Adrenal gland (tissue), 12 donors: ENCODE results near the gene ELOVL6. TPM values are rescaled to one million over a fixed set of nuclear protein-coding genes. Genes with fewer than 3 reads are reported as not detected.

Experiments used
- DNase-seq, 7 donors: peaks; one replicate each; pipeline ENCODE4 v3.0.0-alpha.2; 2019 to 2020
- H3K27ac ChIP-seq, 5 donors: fragments of 200-600 bp; sonication (generic) in 4 of 5; 1 replicate in 3 of 5; 2 replicates in 2 of 5; pipeline versions ENCODE4 v1.5.1 to v1.8.0; 2016 to 2020; ENCODE audit warnings: mild to moderate bottlenecking in 1 of 5
- H3K27me3 ChIP-seq: fragments of 200-600 bp; 2 replicates; pipeline ENCODE4 v1.8.0; 2021
- H3K36me3 ChIP-seq, 2 donors: fragments of 200-600 bp; replicated peaks in 1 of 2; 1 replicate in 1 of 2; 2 replicates in 1 of 2; pipeline versions ENCODE4 v1.5.1 to v1.8.0; 2018 to 2022
- H3K4me1 ChIP-seq, 2 donors: fragments of 200-600 bp; replicated peaks in 1 of 2; 1 replicate in 1 of 2; 2 replicates in 1 of 2; pipeline versions ENCODE4 v1.5.1 to v1.8.0; 2018 to 2021
- H3K4me3 ChIP-seq, 4 donors: fragments of 200-600 bp; sonication (generic) in 3 of 4; one replicate each; pipeline ENCODE4 v1.5.1; 2016 to 2018
- H3K9me3 ChIP-seq, 3 donors: fragments of 200-600 bp; sonication (generic) in 1 of 3; replicated peaks in 1 of 3; 1 replicate in 2 of 3; 2 replicates in 1 of 3; pipeline versions ENCODE4 v1.5.1 to v1.8.0; 2016 to 2021
- POLR2A ChIP-seq, 2 donors: fragments of 450-650 bp; IDR thresholded peaks; one replicate each; pipeline ENCODE4 v1.6.1; 2017; ENCODE audit warnings: antibody characterized with exemption in 2 of 2, mild to moderate bottlenecking in 2 of 2, moderate library complexity in 1 of 2
- WGBS, 4 donors: extraction: QIAGEN DNeasy Blood & Tissue Kit in 2 of 4; methylation state at CpG; one replicate each; pipeline versions ENCODE4 v1.1.5 to v1.1.7; 2013 to 2017; 5-methylcytosine and 5-hydroxymethylcytosine counted together
- intact Hi-C, 2 donors: fragments of 100-400 bp; cut with DNase I; formaldehyde crosslinking; loops; one replicate each; pipeline versions ENCODE4 v1.14.1 to v1.15.0; 2022 to 2023
- polyA plus RNA-seq, 3 donors: library from polyadenylated mRNA; stranded (reverse); fragments of 200-250 nt in 2 of 3; fragments of 350-450 nt in 1 of 3; fragmentation: Illumina TruSeq in 1 of 3; extraction: RNeasy Lipid Tissue Mini Kit (QIAGEN cat#74804) in 1 of 3; gene quantifications; one replicate each; pipeline ENCODE4 v1.2.3, GENCODE V29; 2013 to 2014
- total RNA-seq, 9 donors: library from RNA; depleted of rRNA in 4 of 9; stranded (reverse); fragments of >200 nt in 4 of 9; fragments of 120-200 nt in 1 of 9; fragmentation: NEBNext Ultra II Directional in 1 of 9; extraction: Animal tissue kit (Norgen Biotek cat#: 25700) in 1 of 9; gene quantifications; one replicate each; pipeline versions ENCODE4 v1.1.0 to v1.2.4, GENCODE V29; 2013 to 2023
- TF ChIP-seq, protein P1 (sequence below), 6 experiments: fragments of 450-650 bp in 4 of 6; fragments of 200-600 bp in 2 of 6; sonication (generic) in 1 of 6; IDR thresholded peaks; 1 replicate in 5 of 6; 2 replicates in 1 of 6; pipeline versions ENCODE4 v1.5.1 to v1.8.0; 2016 to 2021; ENCODE audit warnings: antibody characterized with exemption in 6 of 6, mild to moderate bottlenecking in 2 of 6, moderate library complexity in 1 of 6
- donor health status: healthy with polysubstance abuse.
- donor health status: Bipolar disorder and iron deficiency.
- donor health status: DM: yes; HTN: yes; CAD: no.
- donor health status: DM: no; HTN: no; CAD: no.
- donor health status: DM: no; HTN: no; CAD: no.
- donor health status: DM: yes; HTN: yes; CAD: no.

ELOVL6 gene
- total and polyA plus RNA-seq, 12 donors: 2.8 to 68.2 (median 16.4) TPM

DNA sequence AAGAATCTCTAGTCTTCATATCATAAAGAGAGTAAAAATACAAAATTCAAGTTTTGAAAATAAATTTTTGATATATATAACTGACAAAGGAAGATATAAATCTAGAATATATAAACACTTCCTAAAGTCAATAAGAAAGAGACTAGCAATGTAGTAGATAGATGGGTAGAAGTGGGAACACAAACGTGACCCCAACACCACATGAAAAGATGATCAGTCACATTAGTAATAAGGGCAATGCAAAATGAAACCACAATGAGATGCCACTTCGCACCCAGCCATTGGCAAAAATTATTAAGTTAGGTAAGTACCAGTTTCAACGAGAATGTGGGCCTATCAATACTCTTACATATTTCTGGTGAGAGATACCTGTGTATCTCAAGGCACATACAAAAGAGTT, 179.3 kb downstream of the ELOVL6 start:
- intact Hi-C loops: no loop called here
- WGBS, 4 donors: 77 to 91% (median 85%) methylated on average over 3 of the region's 3 CpGs
- no peak for DNase-seq
- H3K4me3 ChIP-seq: no peak overlapping the region
- H3K27ac ChIP-seq: no peak overlapping the region
- peaks cover 7% of the 10 kb centered on the region for H3K27me3 ChIP-seq
- H3K36me3 ChIP-seq: no peaks in the 10 kb centered on the region
- TF ChIP-seq, protein P1, sequence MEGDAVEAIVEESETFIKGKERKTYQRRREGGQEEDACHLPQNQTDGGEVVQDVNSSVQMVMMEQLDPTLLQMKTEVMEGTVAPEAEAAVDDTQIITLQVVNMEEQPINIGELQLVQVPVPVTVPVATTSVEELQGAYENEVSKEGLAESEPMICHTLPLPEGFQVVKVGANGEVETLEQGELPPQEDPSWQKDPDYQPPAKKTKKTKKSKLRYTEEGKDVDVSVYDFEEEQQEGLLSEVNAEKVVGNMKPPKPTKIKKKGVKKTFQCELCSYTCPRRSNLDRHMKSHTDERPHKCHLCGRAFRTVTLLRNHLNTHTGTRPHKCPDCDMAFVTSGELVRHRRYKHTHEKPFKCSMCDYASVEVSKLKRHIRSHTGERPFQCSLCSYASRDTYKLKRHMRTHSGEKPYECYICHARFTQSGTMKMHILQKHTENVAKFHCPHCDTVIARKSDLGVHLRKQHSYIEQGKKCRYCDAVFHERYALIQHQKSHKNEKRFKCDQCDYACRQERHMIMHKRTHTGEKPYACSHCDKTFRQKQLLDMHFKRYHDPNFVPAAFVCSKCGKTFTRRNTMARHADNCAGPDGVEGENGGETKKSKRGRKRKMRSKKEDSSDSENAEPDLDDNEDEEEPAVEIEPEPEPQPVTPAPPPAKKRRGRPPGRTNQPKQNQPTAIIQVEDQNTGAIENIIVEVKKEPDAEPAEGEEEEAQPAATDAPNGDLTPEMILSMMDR (IDR thresholded peaks at IDR 0.05): no peak
- TF ChIP-seq POLR2A (IDR thresholded peaks at IDR 0.05): no peak
- no peaks in the 10 kb centered on the region for H3K9me3 ChIP-seq
- no peaks in the 10 kb centered on the region for H3K4me1 ChIP-seq

DNA sequence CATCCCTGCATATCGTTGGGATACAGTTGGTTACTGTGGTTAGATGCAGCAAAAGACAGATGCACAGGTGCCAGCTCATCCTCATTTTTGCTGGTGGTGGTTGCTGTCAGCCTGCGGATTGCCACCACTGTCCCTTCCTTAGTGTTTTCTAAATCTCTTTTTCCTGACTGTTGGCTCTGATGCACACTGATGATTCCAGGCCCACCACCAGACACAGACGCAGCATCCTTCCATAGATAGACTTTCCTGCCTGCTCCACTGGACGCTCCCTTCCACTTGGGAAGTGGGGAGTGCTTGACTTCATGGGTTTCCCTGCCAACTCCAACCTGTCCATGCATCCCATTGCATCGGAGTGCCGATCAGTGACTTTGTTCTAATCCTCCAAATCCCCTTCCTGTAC, 184.2 kb downstream of the ELOVL6 start:
- H3K36me3 ChIP-seq: no peaks in the 10 kb centered on the region
- no peaks in the 10 kb centered on the region for H3K4me1 ChIP-seq
- 87 to 90% (median 89%) methylated on average over 6 of the region's 6 CpGs for WGBS, 4 donors
- H3K4me3 ChIP-seq: no peak overlapping the region
- TF ChIP-seq POLR2A (IDR thresholded peaks at IDR 0.05): no peak
- TF ChIP-seq, protein P1 (IDR thresholded peaks at IDR 0.05): no peak
- H3K9me3 ChIP-seq: no peaks in the 10 kb centered on the region
- peaks cover 19% of the 10 kb centered on the region for H3K27me3 ChIP-seq
- no peak overlapping the region for H3K27ac ChIP-seq
- DNase-seq: no peak
- intact Hi-C loops: no loop called here

DNA sequence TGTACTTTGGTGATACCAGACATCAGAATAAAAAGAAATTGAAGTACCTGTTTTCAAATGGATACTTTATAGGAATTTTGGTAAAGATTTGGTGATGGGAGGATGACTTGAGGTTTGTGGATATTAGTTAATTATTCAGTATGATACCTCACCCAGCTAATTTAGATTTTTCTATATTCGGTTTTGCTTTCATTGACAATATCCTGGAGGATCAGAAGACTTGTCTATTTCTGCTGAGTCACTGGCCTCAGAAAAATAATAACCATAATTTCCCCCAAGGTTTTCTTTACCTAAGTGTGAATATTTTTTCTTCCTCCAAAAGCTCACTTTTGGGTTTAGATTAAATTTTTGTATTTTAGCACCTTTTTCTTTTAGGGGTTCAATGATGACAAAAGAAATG, 185.5 kb downstream of the ELOVL6 start:
- Histone ChIP-seq H3K36me3 (no peaks in the 10 kb centered on the region), H3K27ac (no peak overlapping the region), H3K4me1 (no peaks in the 10 kb centered on the region), H3K9me3 (no peaks in the 10 kb centered on the region), H3K4me3 (no peak overlapping the region), H3K27me3 (peaks cover 14% of the 10 kb centered on the region)
- DNase-seq: no peak
- 62 to 81% (median 69%) methylated on average over 1 of the region's 1 CpG for WGBS, 4 donors
- TF ChIP-seq, protein P1 (IDR thresholded peaks at IDR 0.05): no peak
- TF ChIP-seq POLR2A (IDR thresholded peaks at IDR 0.05): no peak
- intact Hi-C loops: no loop called here

DNA sequence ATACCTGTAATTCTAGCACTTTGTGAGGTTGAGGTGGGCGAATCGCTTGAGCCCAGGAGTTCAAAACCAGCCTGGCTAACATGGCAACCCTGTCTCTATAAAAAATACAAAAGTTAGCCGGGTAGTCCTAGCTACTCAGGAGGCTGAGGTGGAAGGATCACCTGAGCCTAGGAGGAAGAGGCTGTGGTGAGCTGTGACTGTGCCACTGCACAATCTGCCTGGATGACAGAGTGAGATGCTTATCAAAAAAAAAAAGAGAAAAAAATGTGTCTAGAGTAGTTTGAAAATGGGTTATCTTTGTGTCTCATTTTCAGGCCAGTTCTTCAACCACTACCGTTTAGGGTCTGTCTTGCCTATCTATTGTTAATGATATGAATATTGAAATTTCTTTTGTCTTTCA, 187.6 kb downstream of the ELOVL6 start:
- H3K9me3 ChIP-seq: no peaks in the 10 kb centered on the region
- H3K4me1 ChIP-seq: no peaks in the 10 kb centered on the region
- intact Hi-C loops: no loop called here
- H3K27ac ChIP-seq: no peak overlapping the region
- no peaks in the 10 kb centered on the region for H3K36me3 ChIP-seq
- WGBS, 4 donors: 83 to 92% (median 88%) methylated on average over 4 of the region's 4 CpGs
- peaks cover 12% of the 10 kb centered on the region for H3K27me3 ChIP-seq
- no peak overlapping the region for H3K4me3 ChIP-seq
- DNase-seq: no peak
- TF ChIP-seq POLR2A (IDR thresholded peaks at IDR 0.05): no peak
- TF ChIP-seq, protein P1 (IDR thresholded peaks at IDR 0.05): no peak
